GM18870 (cell line): ENCODE measurements around the gene PCDHGA8.
"Not testable (repeated sequence)": the region's sequence is repeated elsewhere in the genome, so short reads cannot be mapped to it uniquely, and the experiment has no call there.

Source experiments
- ATAC-seq: cut with Tn5 transposase; IDR thresholded peaks from one replicate; pipeline ENCODE4 v1.9.1; 2021; ENCODE audit warnings: moderate library complexity; ENCODE audit not compliant: unreplicated experiment

The PCDHGA8 gene

DNA sequence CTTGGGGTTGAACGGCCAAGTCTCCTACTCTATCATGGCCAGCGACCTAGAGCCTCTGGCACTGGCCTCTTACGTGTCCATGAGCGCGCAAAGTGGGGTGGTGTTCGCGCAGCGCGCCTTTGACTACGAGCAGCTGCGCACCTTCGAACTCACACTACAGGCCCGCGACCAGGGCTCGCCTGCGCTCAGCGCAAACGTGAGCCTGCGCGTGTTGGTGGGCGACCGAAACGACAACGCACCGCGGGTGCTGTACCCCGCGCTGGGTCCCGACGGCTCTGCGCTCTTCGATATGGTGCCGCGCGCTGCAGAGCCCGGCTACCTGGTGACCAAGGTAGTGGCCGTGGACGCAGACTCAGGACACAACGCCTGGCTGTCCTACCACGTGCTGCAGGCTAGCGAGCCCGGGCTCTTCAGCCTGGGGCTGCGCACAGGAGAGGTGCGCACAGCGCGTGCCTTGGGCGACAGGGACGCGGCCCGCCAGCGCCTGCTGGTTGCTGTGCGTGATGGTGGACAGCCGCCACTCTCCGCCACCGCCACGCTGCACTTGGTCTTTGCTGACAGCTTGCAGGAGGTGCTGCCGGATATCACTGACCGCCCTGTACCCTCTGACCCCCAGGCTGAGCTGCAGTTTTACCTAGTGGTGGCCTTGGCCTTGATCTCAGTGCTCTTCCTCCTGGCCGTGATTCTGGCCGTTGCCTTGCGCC lies 7.3 kb downstream of the PCDHGA8 start:
- no peak for ATAC-seq

DNA sequence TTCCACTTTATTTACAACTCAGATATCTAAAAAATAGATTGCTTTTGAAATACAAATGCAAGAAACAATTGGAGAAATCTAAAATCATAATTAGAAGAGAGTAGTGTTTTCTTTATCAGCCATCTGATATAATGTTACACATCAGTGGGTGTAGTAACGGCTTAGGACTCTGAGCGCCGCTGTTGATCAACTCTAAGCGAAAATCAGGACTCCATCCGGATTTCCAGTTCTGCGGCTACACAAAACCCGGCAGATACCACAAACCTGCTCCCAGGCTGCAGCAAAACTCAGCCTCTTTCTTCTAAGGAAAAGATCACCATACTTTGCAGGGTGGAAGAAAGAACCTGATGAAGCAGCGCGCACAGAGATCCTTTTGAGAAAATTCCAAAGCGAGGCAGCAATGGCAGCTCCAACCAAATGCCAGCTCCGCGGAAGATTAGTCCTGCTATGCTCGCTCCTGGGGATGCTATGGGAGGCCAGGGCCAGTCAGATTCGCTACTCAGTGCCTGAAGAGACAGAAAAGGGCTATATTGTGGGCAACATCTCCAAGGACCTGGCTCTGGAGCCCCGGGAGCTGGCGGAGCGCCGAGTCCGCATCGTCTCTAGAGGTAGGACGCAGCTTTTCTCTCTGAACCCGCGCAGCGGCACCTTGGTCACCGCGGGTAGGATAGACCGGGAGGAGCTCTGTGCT lies 10.3 kb downstream of the PCDHGA8 start, which contains the start of gene PCDHGA9:
Gene PCDHGA9 (plus strand): TSS at position 226 of the 691 bp plus-strand sequence. CDS start 175 bp downstream, at position 401.
- no peak for ATAC-seq

DNA sequence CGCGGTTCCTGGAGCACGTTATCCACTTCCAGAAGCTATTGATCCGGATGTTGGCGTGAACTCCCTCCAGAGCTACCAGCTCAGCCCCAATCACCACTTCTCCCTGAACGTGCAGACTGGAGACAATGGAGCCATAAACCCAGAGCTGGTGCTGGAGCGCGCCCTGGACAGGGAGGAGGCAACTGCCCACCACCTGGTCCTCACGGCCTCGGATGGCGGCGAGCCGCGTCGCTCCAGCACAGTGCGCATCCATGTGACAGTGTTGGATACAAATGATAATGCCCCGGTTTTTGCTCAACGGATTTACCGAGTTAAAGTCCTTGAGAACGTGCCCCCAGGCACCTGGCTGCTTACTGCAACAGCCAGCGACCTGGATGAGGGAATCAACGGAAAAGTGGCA lies 11.0 kb downstream of the PCDHGA8 start:
- no peak for ATAC-seq

DNA sequence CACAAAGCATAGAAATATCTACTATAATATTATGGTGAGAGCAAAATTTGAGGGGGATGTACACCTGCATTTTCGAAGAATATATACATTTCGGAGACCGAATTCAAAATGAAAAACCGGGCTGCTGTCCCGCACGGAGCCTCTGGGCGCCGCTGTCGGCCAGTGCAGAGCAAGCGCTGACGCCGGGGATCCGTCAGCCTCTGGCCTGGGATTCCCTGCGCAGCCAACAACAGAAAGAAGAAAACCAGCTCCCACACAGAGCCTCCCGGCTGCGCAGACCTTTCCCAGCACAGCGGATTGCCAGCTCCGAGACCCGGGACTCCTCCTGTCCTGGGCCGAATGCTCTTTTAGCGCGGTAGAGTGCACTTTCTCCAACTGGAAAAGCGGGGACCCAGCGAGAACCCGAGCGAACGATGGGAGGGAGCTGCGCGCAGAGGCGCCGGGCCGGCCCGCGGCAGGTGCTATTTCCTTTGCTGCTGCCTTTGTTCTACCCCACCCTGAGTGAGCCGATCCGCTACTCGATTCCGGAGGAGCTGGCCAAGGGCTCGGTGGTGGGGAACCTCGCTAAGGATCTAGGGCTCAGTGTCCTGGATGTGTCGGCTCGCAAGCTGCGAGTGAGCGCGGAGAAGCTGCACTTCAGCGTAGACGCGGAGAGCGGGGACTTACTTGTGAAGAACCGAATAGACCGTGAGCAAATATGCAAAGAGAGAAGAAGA lies 15.5 kb downstream of the PCDHGA8 start, which contains the start of gene PCDHGB6:
Gene PCDHGB6 (plus strand): TSS at position 232 of the 716 bp plus-strand sequence. CDS start 182 bp downstream, at position 414.
- not testable (repeated sequence) for ATAC-seq

DNA sequence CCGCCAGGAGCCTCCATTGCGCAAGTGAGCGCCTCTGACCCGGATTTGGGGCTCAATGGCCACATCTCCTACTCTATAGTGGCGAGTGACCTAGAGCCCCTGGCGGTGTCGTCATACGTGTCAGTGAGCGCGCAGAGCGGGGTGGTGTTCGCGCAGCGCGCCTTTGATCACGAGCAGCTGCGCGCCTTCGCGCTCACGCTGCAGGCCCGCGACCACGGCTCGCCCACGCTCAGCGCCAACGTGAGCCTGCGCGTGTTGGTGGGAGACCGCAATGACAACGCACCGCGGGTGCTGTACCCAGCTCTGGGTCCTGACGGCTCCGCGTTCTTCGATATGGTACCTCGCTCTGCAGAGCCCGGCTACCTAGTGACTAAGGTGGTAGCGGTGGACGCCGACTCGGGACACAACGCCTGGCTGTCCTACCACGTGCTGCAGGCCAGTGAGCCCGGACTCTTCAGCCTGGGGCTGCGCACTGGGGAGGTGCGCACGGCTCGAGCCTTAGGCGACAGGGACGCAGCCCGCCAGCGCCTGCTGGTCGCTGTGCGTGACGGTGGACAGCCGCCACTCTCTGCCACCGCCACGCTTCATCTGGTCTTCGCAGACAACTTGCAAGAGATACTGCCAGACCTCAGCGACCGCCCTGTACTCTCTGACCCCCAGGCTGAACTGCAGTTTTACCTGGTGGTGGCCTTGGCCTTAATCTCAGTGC lies 17.3 kb downstream of the PCDHGA8 start:
- no peak for ATAC-seq

DNA sequence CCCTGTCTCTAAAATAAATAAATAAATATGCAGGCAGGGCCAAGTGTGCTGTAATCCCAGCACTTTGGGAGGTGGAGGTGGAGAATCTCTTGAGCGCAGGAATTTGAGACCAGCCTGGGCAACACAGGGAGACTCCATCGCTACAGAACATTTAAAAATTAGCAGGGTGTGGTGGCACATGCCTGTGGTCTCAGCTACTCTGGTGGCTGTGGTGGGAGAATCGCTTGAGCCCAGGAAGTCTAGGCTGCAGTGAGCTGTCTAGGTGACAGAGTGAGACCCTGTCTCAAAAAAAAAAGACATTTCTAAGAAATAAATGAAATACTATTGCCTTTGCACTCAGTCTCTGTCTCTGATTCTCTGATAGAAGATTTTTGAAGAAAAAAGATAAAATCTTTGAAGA lies 19.1 kb downstream of the PCDHGA8 start:
- ATAC-seq = no peak

DNA sequence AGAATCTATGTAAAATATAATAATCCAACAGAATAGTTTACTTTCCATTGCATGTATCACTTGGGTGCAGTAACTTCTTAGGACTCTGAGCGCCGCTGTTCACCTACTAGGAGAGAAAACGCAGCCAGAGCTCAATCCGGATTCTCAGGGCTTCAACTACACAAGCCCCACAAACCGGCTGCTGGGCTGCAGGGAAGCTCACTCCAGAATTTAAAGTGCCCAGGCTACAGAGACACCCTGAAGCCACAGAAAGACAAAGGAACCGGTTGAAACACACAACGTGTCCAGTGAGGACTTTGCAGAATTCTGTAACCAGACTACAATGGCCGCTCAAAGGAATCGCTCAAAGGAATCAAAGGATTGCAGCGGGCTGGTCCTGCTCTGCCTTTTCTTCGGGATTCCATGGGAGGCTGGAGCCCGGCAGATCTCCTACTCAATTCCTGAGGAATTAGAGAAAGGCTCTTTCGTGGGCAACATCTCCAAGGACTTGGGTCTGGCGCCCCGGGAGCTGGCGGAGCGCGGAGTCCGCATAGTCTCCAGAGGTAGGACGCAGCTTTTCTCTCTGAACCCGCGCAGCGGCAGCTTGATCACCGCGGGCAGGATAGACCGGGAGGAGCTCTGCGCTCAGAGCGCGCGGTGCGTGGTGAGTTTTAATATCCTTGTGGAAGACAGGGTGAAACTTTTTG lies 20.6 kb downstream of the PCDHGA8 start, which contains the start of gene PCDHGA10:
Gene PCDHGA10 (plus strand): TSS at position 134 of the 686 bp plus-strand sequence. CDS start 189 bp downstream, at position 323.
- ATAC-seq = peak; percentile 78

DNA sequence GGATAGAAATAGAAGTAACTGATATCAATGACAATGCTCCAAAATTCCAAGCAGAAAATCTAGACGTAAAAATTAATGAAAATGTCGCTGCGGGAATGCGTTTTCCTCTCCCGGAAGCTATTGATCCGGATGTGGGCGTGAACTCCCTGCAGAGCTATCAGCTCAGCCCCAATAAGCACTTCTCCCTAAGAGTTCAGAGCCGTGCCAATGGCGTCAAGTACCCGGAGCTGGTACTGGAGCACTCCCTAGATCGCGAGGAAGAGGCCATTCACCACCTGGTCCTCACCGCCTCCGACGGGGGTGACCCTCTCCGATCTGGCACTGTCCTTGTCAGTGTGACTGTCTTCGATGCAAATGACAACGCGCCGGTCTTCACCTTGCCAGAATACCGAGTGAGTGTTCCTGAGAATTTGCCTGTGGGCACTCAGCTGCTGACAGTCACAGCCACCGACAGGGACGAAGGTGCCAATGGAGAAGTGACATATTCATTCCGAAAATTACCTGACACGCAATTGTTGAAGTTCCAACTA lies 21.2 kb downstream of the PCDHGA8 start:
- ATAC-seq = no peak

DNA sequence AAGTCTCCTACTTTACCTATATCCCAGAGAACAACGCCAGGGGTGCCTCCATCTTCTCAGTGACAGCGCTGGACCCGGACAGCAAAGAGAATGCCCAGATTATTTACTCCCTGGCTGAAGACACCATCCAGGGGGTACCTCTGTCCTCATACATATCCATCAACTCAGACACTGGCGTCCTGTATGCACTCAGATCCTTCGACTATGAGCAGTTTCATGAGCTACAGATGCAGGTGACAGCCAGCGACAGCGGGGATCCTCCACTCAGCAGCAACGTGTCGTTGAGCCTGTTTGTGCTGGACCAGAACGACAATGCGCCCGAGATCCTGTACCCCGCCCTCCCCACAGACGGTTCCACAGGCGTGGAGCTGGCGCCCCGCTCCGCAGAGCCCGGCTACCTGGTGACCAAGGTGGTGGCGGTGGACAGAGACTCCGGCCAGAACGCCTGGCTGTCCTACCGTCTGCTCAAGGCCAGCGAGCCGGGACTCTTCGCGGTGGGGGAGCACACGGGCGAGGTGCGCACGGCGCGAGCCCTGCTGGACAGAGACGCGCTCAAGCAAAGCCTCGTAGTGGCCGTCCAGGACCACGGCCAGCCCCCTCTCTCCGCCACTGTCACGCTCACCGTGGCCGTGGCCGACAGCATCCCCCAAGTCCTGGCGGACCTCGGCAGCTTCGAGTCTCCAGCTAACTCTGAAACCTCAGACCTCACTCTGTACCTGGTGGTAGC lies 22.3 kb downstream of the PCDHGA8 start:
- not testable (repeated sequence) for ATAC-seq

DNA sequence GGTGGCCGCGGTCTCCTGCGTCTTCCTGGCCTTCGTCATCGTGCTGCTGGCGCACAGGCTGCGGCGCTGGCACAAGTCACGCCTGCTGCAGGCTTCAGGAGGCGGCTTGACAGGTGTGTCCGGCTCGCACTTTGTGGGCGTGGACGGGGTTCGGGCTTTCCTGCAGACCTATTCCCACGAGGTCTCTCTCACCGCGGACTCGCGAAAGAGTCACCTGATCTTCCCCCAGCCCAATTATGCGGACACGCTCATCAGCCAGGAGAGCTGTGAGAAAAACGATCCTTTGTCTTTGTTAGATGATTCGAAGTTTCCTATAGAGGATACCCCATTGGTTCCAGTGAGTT lies 22.8 kb downstream of the PCDHGA8 start:
- not testable (repeated sequence) for ATAC-seq

DNA sequence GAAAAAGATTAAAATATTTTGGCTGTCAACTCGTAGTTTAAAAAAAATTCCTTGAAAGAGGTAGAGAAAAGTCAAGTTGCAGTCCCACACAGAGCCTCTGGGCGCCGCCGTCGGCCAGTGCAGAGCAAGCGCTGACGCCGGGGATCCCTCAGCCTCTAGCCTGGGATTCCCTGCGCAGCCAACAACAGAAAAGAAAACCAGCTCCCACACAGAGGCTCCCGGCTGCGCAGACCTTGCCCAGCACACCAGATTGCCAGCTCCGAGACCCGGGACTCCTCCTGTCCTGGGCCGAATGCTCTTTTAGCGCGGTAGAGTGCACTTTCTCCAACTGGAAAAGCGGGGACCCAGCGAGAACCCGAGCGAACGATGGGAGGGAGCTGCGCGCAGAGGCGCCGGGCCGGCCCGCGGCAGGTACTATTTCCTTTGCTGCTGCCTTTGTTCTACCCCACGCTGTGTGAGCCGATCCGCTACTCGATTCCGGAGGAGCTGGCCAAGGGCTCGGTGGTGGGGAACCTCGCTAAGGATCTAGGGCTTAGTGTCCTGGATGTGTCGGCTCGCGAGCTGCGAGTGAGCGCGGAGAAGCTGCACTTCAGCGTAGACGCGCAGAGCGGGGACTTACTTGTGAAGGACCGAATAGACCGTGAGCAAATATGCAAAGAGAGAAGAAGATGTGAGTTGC lies 25.2 kb downstream of the PCDHGA8 start, which contains the start of gene PCDHGB7:
Gene PCDHGB7 (plus strand): TSS at position 184 of the 679 bp plus-strand sequence. CDS start 183 bp downstream, at position 367.
- peak; percentile 68 for ATAC-seq

DNA sequence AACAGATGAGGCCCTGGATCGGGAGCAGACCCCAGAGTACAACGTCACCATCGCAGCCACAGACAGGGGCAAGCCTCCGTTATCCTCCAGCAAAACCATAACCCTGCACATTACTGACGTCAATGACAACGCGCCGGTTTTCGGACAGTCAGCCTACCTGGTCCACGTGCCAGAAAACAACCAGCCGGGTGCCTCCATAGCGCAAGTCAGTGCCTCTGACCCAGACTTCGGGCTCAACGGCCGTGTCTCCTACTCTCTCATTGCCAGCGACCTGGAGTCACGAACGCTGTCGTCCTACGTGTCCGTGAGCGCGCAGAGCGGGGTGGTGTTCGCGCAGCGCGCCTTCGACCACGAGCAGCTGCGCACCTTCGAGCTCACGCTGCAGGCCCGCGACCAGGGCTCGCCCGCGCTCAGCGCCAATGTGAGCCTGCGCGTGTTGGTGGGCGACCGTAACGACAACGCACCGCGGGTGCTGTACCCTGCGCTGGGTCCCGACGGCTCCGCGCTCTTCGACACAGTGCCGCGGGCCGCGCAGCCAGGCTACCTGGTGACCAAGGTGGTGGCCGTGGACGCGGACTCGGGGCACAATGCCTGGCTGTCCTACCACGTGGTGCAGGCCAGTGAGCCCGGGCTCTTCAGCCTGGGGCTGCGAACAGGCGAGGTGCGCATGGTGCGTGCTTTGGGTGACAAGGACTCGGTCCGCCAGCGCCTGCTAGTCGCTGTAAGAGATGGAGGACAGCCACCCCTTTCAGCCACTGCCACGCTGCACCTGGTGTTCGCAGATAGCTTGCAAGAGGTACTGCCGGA lies 26.8 kb downstream of the PCDHGA8 start:
- ATAC-seq = no peak

DNA sequence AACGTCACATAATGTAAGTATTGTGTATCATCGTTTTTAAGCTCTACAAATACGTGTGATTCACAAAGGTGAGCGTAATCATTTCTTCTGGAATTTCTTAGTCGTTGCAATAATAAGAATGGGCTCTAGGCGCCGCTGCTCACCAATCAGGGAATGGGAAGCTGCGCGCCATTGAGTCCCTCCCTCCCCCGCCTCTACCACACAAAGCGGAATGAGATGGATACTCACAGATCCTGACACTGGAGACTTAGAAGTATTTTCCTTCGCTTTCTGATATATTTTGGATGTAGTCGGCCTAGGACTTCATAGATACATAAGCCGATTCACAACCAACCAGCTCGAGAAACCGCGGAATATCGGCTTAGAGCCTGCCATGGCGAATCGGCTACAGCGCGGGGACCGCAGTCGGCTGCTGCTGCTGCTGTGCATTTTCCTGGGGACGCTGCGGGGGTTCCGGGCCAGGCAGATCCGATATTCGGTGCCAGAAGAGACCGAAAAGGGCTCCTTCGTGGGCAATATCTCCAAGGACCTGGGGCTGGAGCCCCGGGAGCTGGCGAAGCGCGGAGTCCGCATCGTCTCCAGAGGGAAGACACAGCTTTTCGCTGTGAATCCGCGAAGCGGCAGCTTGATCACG lies 28.5 kb downstream of the PCDHGA8 start, which contains the start of gene PCDHGA11:
Gene PCDHGA11 (plus strand): TSS at position 197 of the 634 bp plus-strand sequence. CDS start 177 bp downstream, at position 374.
- no peak for ATAC-seq

DNA sequence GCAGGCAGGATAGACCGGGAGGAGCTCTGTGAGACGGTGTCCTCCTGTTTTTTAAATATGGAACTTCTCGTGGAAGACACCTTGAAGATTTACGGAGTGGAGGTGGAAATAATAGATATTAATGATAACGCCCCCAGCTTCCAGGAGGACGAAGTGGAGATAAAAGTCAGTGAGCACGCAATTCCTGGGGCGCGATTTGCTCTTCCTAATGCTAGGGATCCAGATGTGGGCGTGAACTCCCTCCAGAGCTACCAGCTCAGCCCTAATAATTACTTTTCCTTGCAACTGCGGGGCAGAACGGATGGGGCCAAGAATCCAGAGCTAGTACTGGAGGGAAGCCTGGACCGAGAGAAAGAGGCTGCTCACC lies 29.0 kb downstream of the PCDHGA8 start:
- ATAC-seq = no peak

DNA sequence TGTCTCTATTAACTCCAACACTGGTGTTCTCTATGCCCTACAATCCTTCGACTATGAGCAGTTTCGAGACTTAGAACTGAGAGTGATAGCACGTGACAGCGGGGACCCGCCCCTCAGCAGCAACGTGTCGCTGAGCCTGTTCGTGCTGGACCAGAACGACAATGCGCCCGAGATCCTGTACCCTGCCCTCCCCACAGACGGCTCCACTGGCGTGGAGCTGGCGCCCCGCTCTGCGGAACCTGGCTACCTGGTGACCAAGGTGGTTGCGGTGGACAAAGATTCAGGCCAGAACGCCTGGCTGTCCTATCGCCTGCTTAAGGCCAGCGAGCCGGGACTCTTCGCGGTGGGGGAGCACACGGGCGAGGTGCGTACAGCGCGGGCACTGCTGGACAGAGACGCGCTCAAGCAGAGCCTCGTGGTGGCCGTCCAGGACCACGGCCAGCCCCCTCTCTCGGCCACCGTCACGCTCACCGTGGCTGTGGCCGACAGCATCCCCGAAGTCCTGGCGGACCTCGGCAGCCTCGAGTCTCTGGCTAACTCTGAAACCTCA lies 30.4 kb downstream of the PCDHGA8 start:
- no peak for ATAC-seq

DNA sequence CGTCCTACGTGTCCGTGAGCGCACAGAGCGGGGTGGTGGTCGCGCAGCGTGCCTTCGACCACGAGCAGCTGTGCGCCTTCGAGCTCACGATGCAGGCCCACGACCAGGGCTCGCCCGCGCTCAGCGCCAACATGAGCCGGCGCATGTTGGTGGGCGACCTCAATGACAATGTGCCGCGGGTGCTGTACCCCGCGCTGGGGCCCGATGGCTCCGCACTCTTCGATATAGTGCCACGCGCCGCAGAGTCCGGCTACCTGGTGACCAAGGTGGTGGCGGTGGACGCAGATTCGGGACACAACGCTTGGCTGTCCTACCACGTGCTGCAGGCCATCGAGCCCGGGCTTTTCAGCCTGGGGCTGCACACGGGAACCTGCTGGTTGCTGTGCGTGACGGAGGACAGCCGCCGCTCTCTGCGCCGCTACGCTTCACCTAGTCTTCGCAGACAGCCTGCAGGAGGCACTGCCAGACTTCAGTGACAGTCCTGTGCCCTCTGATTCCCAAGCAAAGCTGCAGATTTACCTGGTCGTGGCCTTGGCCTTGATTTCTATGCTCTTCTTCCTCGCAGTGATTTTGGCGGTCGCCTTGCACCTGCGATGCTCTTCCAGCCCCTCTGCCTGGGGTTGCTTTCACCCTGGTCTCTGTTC lies 35.5 kb downstream of the PCDHGA8 start:
- ATAC-seq = no peak
